Measurements from ENCODE around the gene SLC35F1.
"Not testable (repeated sequence)": the region's sequence is repeated elsewhere in the genome, so short reads cannot be mapped to it uniquely, and the experiment has no call there.

Gene SLC35F1

GRCh38 chr6:117989086-117989485, 82.0 kb downstream of the SLC35F1 start:
- Histone ChIP-seq H3K9ac (ENCODE audit: low read depth, low read length) (no peak overlapping the region), H3K36me3 (ENCODE audit: insufficient read depth, low read length) (no peaks in the 10 kb centered on the region), H3K4me1 (ENCODE audit: insufficient read depth, low read length) (peaks cover 6% of the 10 kb centered on the region), H3K9me3 (ENCODE audit: control insufficient read depth, insufficient read depth, low read length) (no peaks in the 10 kb centered on the region)

DNA sequence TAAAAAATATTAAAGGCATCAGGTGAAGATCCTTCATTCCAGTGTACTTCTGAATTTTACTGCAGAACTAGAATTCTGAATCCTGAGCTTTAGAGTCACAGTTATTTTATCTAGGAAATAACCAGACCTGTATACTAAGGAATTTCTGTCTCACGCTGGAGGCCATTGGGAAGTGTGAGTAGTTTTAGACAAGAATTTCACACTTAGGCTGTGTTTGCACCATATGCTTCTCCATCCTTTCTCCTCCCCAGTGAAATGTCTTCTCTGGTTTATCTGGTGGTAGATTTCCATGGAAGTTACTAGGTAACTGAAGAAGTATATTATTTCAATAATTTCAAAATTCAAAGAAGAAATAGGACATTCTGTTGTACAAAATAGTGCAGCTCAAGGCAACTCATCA, 83.1 kb downstream of the SLC35F1 start:
- Histone ChIP-seq H3K9me3 (ENCODE audit: control insufficient read depth, insufficient read depth, low read length) (no peaks in the 10 kb centered on the region), H3K4me1 (ENCODE audit: insufficient read depth, low read length) (peaks cover 6% of the 10 kb centered on the region), H3K36me3 (ENCODE audit: insufficient read depth, low read length) (no peaks in the 10 kb centered on the region), H3K9ac (ENCODE audit: low read depth, low read length) (no peak overlapping the region)

- Histone ChIP-seq H3K9me3 (ENCODE audit: control insufficient read depth, insufficient read depth, low read length) (no peaks in the 10 kb centered on the region), H3K9ac (ENCODE audit: low read depth, low read length) (no peak overlapping the region), H3K4me1 (ENCODE audit: insufficient read depth, low read length) (no peaks in the 10 kb centered on the region; the same call in 1 of the 2 replicates), H3K36me3 (ENCODE audit: insufficient read depth, low read length) (no peaks in the 10 kb centered on the region)
Observed at GRCh38 chr6:117992856-117993255, 85.8 kb downstream of the SLC35F1 start.

DNA sequence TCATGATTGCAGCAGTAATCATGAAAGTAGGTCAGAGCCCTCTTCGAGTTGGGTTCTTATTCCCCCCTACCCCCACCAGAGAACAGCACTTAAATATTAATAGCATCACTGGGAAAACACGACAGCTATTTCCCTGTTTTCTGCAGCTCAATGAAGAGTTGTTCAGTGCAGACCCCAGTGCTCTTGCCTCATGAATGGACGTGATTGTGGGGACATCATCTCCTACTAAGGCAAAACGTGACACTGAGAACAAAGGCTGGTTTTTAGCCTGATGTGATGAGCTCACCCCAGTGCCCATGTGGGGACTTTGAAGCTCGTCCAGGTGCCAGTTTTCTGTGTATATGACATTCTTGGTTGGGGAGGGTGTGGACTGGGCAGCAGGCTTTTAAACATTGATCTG, 105.9 kb downstream of the SLC35F1 start:
- Histone ChIP-seq H3K4me1 (ENCODE audit: insufficient read depth, low read length) (no peaks in the 10 kb centered on the region), H3K36me3 (ENCODE audit: insufficient read depth, low read length) (no peaks in the 10 kb centered on the region), H3K9ac (ENCODE audit: low read depth, low read length) (no peak overlapping the region), H3K9me3 (ENCODE audit: control insufficient read depth, insufficient read depth, low read length) (no peaks in the 10 kb centered on the region; the same call in 1 of the 2 replicates)

DNA sequence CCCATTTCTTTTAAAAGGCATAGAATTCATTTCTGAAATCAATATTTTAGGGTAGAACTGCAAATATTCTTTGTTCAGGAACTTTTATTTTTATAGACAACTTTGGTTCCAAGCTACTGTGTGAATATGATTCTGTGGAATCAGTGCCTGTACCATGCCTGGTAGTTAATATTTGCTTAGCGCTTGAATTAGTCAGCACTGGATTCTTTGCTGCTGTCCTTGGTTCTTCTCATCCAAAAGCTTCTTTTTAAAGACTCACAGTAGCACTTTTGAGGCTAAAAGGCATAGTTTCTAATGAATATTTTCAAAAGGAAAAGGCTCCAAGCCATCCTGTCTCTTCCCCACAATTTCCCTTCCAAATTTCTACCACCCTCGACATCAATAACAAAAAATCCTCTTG, 109.5 kb downstream of the SLC35F1 start:
- H3K9me3 ChIP-seq (ENCODE audit: control insufficient read depth, insufficient read depth, low read length) = no peaks in the 10 kb centered on the region; the same call in 1 of the 2 replicates
- no peaks in the 10 kb centered on the region for H3K4me1 ChIP-seq (ENCODE audit: insufficient read depth, low read length)

GRCh38 chr6:118017301-118017848, 110.3 kb downstream of the SLC35F1 start:
- H3K9me3 ChIP-seq (ENCODE audit: control insufficient read depth, insufficient read depth, low read length) = no peaks in the 10 kb centered on the region
- H3K9ac ChIP-seq (ENCODE audit: low read depth, low read length) = no peak overlapping the region
- no peaks in the 10 kb centered on the region for H3K36me3 ChIP-seq (ENCODE audit: insufficient read depth, low read length)
- no peaks in the 10 kb centered on the region for H3K4me1 ChIP-seq (ENCODE audit: insufficient read depth, low read length)

More for the DNA sequence above, 109.5 kb downstream of the SLC35F1 start:
- H3K9ac ChIP-seq (ENCODE audit: low read depth, low read length) = no peak overlapping the region
- H3K36me3 ChIP-seq (ENCODE audit: insufficient read depth, low read length) = no peaks in the 10 kb centered on the region

DNA sequence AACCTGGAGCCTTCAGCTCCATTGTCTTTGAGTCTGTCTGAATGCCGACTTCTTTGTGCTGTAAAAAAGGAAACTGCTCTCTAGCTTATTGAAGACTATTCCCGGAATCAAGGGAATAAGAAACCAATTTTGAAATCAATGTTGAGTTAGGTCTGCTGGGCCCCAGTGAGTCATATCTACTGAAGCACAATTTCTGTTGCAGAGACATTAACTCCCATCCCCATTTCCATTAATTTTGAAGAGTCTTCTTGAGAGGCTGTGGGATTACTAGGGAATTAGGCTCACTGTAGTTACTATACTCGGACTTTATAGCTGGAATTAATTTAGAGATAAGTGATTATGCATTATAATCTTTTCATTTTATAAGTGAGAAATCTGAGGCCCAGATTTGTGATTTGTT, 116.7 kb downstream of the SLC35F1 start:
- no peak overlapping the region for H3K9ac ChIP-seq (ENCODE audit: low read depth, low read length)
- H3K36me3 ChIP-seq (ENCODE audit: insufficient read depth, low read length) = no peaks in the 10 kb centered on the region
- no peaks in the 10 kb centered on the region for H3K9me3 ChIP-seq (ENCODE audit: control insufficient read depth, insufficient read depth, low read length)
- H3K4me1 ChIP-seq (ENCODE audit: insufficient read depth, low read length) = no peaks in the 10 kb centered on the region

- H3K4me1 ChIP-seq (ENCODE audit: insufficient read depth, low read length) = peaks cover 4% of the 10 kb centered on the region; the same call in 1 of the 2 replicates
Observed at GRCh38 chr6:118029967-118030366, 122.9 kb downstream of the SLC35F1 start.

DNA sequence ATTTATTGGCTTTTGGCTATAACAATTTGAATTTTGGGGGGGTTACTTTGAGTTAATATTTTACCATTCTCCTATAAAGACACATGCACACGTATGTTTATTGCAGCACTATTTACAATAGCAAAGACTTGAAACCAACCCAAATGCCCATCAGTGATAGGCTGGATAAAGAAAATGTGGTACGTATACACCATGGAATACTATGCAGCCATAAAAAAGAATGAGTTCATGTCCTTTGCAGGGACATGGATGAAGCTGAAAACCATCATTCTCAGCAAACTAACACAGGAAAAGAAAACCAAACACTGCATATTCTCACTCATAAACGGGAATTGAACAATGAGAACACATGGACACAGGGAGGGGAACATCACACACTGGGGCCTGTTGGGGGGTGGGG, 130.4 kb downstream of the SLC35F1 start:
- H3K9me3 ChIP-seq (ENCODE audit: control insufficient read depth, insufficient read depth, low read length); H3K9ac ChIP-seq (ENCODE audit: low read depth, low read length); H3K4me1 ChIP-seq (ENCODE audit: insufficient read depth, low read length); H3K36me3 ChIP-seq (ENCODE audit: insufficient read depth, low read length): not testable (repeated sequence)

More at GRCh38 chr6:118029967-118030366, 122.9 kb downstream of the SLC35F1 start:
- no peak overlapping the region for H3K9ac ChIP-seq (ENCODE audit: low read depth, low read length)
- no peaks in the 10 kb centered on the region for H3K9me3 ChIP-seq (ENCODE audit: control insufficient read depth, insufficient read depth, low read length)
- no peaks in the 10 kb centered on the region for H3K36me3 ChIP-seq (ENCODE audit: insufficient read depth, low read length)

DNA sequence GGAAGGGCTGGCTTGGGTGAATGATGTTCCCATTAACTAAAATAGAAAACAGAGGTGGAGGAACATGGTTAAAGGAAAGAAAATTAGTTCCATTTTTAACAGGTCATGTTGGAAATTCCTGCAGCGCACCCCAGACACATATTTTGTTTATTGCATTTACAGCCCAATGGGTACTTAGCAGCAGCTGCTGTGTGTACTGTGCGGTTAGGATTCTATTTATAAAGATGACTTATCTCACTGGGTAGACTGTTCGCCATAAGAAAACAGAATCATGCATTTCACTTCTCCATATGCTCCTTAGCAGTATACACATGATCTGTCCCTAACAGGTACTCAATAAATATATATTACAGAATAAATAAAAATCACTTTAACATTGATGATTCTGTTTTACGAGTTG, 135.8 kb downstream of the SLC35F1 start:
- Histone ChIP-seq H3K9me3 (ENCODE audit: control insufficient read depth, insufficient read depth, low read length) (no peaks in the 10 kb centered on the region), H3K9ac (ENCODE audit: low read depth, low read length) (no peak overlapping the region), H3K4me1 (ENCODE audit: insufficient read depth, low read length) (no peaks in the 10 kb centered on the region), H3K36me3 (ENCODE audit: insufficient read depth, low read length) (no peaks in the 10 kb centered on the region)

GRCh38 chr6:118044275-118044674, 137.2 kb downstream of the SLC35F1 start:
- Histone ChIP-seq H3K4me1 (ENCODE audit: insufficient read depth, low read length) (no peaks in the 10 kb centered on the region), H3K36me3 (ENCODE audit: insufficient read depth, low read length) (no peaks in the 10 kb centered on the region), H3K9me3 (ENCODE audit: control insufficient read depth, insufficient read depth, low read length) (no peaks in the 10 kb centered on the region), H3K9ac (ENCODE audit: low read depth, low read length) (no peak overlapping the region)

DNA sequence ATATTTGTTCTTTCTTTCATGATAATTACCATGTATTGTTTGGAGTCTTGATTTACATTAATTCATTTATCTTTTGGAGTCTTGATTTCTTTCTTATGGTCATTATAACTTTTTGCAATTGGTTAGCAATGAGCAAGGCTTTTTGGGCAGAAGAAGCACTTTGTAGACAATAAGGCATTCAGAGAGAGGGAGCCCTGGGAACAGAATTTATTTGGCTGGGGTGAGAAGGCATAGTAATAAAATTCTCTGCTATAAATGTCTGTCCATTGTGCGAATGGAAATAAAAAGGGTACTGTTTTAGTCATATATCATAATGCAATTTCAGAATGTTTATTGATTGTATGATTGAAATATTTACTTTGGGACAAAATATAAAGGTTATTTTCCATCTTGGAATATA, 147.0 kb downstream of the SLC35F1 start:
- Histone ChIP-seq H3K9ac (ENCODE audit: low read depth, low read length) (no peak overlapping the region), H3K4me1 (ENCODE audit: insufficient read depth, low read length) (no peaks in the 10 kb centered on the region), H3K36me3 (ENCODE audit: insufficient read depth, low read length) (no peaks in the 10 kb centered on the region), H3K9me3 (ENCODE audit: control insufficient read depth, insufficient read depth, low read length) (no peaks in the 10 kb centered on the region)

DNA sequence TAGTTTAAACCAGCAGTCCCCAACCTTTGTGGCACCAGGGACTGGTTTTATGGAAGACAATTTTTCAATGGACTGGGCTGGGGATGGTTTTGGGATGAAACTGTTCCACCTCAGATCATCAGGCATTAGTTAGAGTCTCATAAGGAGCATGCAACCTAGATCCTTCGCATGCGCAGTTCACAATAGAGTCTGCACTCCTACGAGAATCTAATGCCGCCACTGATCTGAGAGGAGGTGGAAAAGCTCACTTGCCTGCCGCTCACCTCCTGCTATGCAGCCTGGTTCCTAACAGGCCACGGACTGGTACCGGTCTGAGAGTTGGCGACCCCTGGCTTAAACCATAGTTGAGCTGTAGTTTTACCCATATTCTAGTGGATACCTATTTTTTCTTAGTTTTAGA, 154.6 kb downstream of the SLC35F1 start:
- H3K9me3 ChIP-seq (ENCODE audit: control insufficient read depth, insufficient read depth, low read length) = peaks cover 4% of the 10 kb centered on the region
- no peak overlapping the region for H3K9ac ChIP-seq (ENCODE audit: low read depth, low read length)
- H3K36me3 ChIP-seq (ENCODE audit: insufficient read depth, low read length) = no peaks in the 10 kb centered on the region
- H3K4me1 ChIP-seq (ENCODE audit: insufficient read depth, low read length) = no peaks in the 10 kb centered on the region

DNA sequence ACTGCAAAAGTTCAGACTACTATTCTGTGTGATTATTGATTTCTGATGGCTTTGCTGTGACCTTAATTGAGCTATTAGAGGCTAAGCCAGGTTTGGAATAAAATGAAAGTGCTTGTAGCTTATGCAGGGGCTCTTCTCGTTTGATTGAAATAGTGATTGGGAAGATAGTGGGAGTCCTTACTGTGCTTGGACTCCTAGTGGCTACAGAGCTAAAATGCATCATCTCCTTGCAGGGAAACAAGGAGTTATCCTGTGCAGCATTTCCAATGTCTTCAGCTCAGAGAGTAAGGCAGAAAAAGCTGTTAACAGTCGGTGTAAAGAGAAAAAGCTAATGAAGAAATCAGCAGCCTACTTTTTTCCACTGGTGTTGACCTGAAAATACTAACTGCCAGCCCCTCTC, 173.5 kb downstream of the SLC35F1 start:
- Histone ChIP-seq H3K9me3 (ENCODE audit: control insufficient read depth, insufficient read depth, low read length) (no peaks in the 10 kb centered on the region), H3K36me3 (ENCODE audit: insufficient read depth, low read length) (no peaks in the 10 kb centered on the region), H3K9ac (ENCODE audit: low read depth, low read length) (no peak overlapping the region), H3K4me1 (ENCODE audit: insufficient read depth, low read length) (no peaks in the 10 kb centered on the region)

DNA sequence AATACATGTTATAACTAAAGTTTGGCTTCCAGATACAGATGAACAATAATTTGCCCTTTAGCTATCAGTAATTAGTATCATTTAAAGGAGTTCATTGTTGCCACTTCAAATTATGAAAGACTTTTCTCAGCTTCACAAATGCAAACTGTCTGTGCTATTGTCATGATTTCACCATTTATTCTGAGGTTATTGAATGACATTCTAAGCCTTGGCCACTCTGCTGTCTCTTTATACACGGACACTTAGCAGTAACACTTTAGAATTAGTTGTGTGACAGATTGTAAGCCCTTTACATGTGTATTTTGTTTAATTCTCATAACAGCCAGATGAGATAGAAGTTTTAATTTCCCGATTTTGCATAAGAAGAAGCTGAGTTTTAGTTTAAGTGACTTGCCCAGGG, 176.6 kb downstream of the SLC35F1 start:
- Histone ChIP-seq H3K9me3 (ENCODE audit: control insufficient read depth, insufficient read depth, low read length) (no peaks in the 10 kb centered on the region), H3K9ac (ENCODE audit: low read depth, low read length) (no peak overlapping the region), H3K36me3 (ENCODE audit: insufficient read depth, low read length) (no peaks in the 10 kb centered on the region), H3K4me1 (ENCODE audit: insufficient read depth, low read length) (no peaks in the 10 kb centered on the region)

DNA sequence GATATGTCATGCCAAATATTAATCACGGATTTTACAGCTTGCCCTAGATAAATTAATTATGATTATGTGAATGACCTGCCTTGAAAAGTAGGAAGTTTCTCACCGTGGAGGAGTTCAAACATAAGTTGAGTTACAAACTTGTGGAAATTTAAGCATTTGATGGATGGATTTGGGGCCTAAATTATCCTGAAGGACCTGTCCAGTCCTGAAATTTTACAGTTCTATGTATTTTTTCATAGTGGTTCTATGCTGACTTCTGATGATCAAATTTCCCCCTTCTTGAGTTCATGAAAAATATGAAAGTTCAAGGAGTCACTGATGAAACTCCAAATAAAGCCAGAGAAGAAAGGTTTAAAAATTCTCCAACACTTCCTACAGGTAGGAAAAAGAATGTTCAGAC, 178.6 kb downstream of the SLC35F1 start:
- H3K9ac ChIP-seq (ENCODE audit: low read depth, low read length) = no peak overlapping the region
- H3K36me3 ChIP-seq (ENCODE audit: insufficient read depth, low read length) = no peaks in the 10 kb centered on the region
- no peaks in the 10 kb centered on the region for H3K9me3 ChIP-seq (ENCODE audit: control insufficient read depth, insufficient read depth, low read length)
- no peaks in the 10 kb centered on the region for H3K4me1 ChIP-seq (ENCODE audit: insufficient read depth, low read length)

All from ES-I3 (cell line).